Mononuclear cell (primary cell): ENCODE measurements around the gene PTCHD1. TPM values are rescaled to one million over a fixed set of nuclear protein-coding genes. Genes with fewer than 3 reads are reported as not detected.

Experiments used
- H3K27me3 ChIP-seq: 2 replicates; pipeline ENCODE4 v1.6.0; 2011; ENCODE audit warnings: low read length, control low read depth; ENCODE audit not compliant: insufficient read depth
- H3K4me1 ChIP-seq: 2 replicates; pipeline ENCODE4 v1.5.1; 2011; ENCODE audit warnings: mild to moderate bottlenecking, low read length, control low read depth; ENCODE audit not compliant: insufficient read depth
- H3K4me3 ChIP-seq: 2 replicates; pipeline ENCODE4 v1.5.1; 2011; ENCODE audit warnings: mild to moderate bottlenecking, low read length, moderate library complexity
- H3K9me3 ChIP-seq: 2 replicates; pipeline ENCODE4 v1.5.1; 2011; ENCODE audit warnings: low read depth, mild to moderate bottlenecking, control low read depth, low read length
- total RNA-seq: library from RNA; depleted of rRNA; stranded (reverse); fragments of >200 nt; gene quantifications from one replicate; pipeline ENCODE4 v1.2.3, GENCODE V29; 2012

PTCHD1 gene
- total RNA-seq, 1 donor = under 0.01 TPM

- H3K4me1 ChIP-seq = no peaks in the 10 kb centered on the region
- H3K4me3 ChIP-seq = no peak overlapping the region
- peaks cover 30% of the 10 kb centered on the region for H3K27me3 ChIP-seq
- H3K9me3 ChIP-seq = no peaks in the 10 kb centered on the region
Measured at GRCh38 chrX:23333842-23334520, 668 bp upstream of the PTCHD1 start.

- no peaks in the 10 kb centered on the region for H3K4me1 ChIP-seq
- H3K4me3 ChIP-seq = no peak overlapping the region
- H3K27me3 ChIP-seq = peaks cover 30% of the 10 kb centered on the region
- no peaks in the 10 kb centered on the region for H3K9me3 ChIP-seq
Measured at GRCh38 chrX:23334521-23334847, 165 bp upstream of the PTCHD1 start.

- Histone ChIP-seq H3K27me3 (peaks cover 19% of the 10 kb centered on the region), H3K9me3 (no peaks in the 10 kb centered on the region), H3K4me3 (no peak overlapping the region), H3K4me1 (no peaks in the 10 kb centered on the region)
Measured at GRCh38 chrX:23338334-23338733, 3.7 kb downstream of the PTCHD1 start.

- peaks cover 7% of the 10 kb centered on the region for H3K27me3 ChIP-seq
- H3K4me3 ChIP-seq = no peak overlapping the region
- H3K9me3 ChIP-seq = no peaks in the 10 kb centered on the region
- no peaks in the 10 kb centered on the region for H3K4me1 ChIP-seq
Measured at GRCh38 chrX:23341452-23341851, 6.8 kb downstream of the PTCHD1 start.

GRCh38 chrX:23344238-23344903 is 9.7 kb downstream of the PTCHD1 start:
- Histone ChIP-seq H3K9me3 (no peaks in the 10 kb centered on the region), H3K27me3 (no peaks in the 10 kb centered on the region), H3K4me3 (no peak overlapping the region), H3K4me1 (no peaks in the 10 kb centered on the region)

- Histone ChIP-seq H3K27me3 (no peaks in the 10 kb centered on the region), H3K4me3 (no peak overlapping the region), H3K4me1 (no peaks in the 10 kb centered on the region)
Measured at GRCh38 chrX:23344904-23345271, 10.2 kb downstream of the PTCHD1 start.

GRCh38 chrX:23356189-23356588 is 21.5 kb downstream of the PTCHD1 start:
- no peaks in the 10 kb centered on the region for H3K9me3 ChIP-seq
- H3K4me1 ChIP-seq = no peaks in the 10 kb centered on the region
- H3K4me3 ChIP-seq = no peak overlapping the region
- H3K27me3 ChIP-seq = no peaks in the 10 kb centered on the region

More at GRCh38 chrX:23344904-23345271, 10.2 kb downstream of the PTCHD1 start:
- H3K9me3 ChIP-seq = no peaks in the 10 kb centered on the region

GRCh38 chrX:23364416-23364815 is 29.8 kb downstream of the PTCHD1 start:
- Histone ChIP-seq H3K27me3 (no peaks in the 10 kb centered on the region), H3K4me3 (no peak overlapping the region), H3K9me3 (no peaks in the 10 kb centered on the region), H3K4me1 (no peaks in the 10 kb centered on the region)

- Histone ChIP-seq H3K27me3 (no peaks in the 10 kb centered on the region), H3K9me3 (no peaks in the 10 kb centered on the region), H3K4me3 (no peak overlapping the region), H3K4me1 (no peaks in the 10 kb centered on the region)
Measured at GRCh38 chrX:23365541-23365940, 30.9 kb downstream of the PTCHD1 start.

GRCh38 chrX:23366914-23367313 is 32.3 kb downstream of the PTCHD1 start:
- no peaks in the 10 kb centered on the region for H3K27me3 ChIP-seq
- H3K4me3 ChIP-seq = no peak overlapping the region
- H3K4me1 ChIP-seq = no peaks in the 10 kb centered on the region
- no peaks in the 10 kb centered on the region for H3K9me3 ChIP-seq

- Histone ChIP-seq H3K4me1 (no peaks in the 10 kb centered on the region), H3K27me3 (no peaks in the 10 kb centered on the region), H3K9me3 (no peaks in the 10 kb centered on the region), H3K4me3 (no peak overlapping the region)
Measured at GRCh38 chrX:23369027-23369426, 34.4 kb downstream of the PTCHD1 start.

GRCh38 chrX:23372220-23372902 is 37.7 kb downstream of the PTCHD1 start:
- H3K4me3 ChIP-seq = no peak overlapping the region
- H3K27me3 ChIP-seq = no peaks in the 10 kb centered on the region
- no peaks in the 10 kb centered on the region for H3K4me1 ChIP-seq
- H3K9me3 ChIP-seq = no peaks in the 10 kb centered on the region

GRCh38 chrX:23373129-23373804 is 38.6 kb downstream of the PTCHD1 start:
- H3K27me3 ChIP-seq = no peaks in the 10 kb centered on the region
- H3K4me1 ChIP-seq = no peaks in the 10 kb centered on the region
- no peaks in the 10 kb centered on the region for H3K9me3 ChIP-seq
- H3K4me3 ChIP-seq = no peak overlapping the region

GRCh38 chrX:23374291-23374690 is 39.6 kb downstream of the PTCHD1 start:
- Histone ChIP-seq H3K4me1 (no peaks in the 10 kb centered on the region), H3K9me3 (no peaks in the 10 kb centered on the region), H3K27me3 (no peaks in the 10 kb centered on the region), H3K4me3 (no peak overlapping the region)

- H3K27me3 ChIP-seq = no peaks in the 10 kb centered on the region
- no peak overlapping the region for H3K4me3 ChIP-seq
- H3K4me1 ChIP-seq = no peaks in the 10 kb centered on the region
Measured at GRCh38 chrX:23376581-23376980, 41.9 kb downstream of the PTCHD1 start.

More at GRCh38 chrX:23376581-23376980, 41.9 kb downstream of the PTCHD1 start:
- H3K9me3 ChIP-seq = no peaks in the 10 kb centered on the region
